Measurements from ENCODE around the gene AK9.

DNA sequence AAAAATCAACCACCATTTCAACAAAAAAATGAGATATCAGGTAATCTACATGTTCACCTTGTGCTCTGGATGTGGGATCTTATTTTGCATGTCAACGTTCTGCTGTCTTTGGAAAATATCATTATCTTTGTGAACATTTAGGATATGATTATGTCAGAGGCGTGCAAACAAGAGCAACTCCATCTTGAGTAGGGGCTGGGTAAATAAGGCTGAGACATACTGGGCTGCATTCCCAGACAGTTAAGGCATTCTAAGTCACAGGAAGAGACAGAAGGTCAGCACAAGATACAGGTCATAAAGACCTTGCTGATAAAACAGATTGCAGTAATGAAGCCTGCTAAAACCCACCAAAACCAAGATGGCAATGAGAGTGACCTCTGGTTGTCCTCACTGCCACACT, 179.2 kb downstream of the AK9 start:
- TF ChIP-seq, protein P1, sequence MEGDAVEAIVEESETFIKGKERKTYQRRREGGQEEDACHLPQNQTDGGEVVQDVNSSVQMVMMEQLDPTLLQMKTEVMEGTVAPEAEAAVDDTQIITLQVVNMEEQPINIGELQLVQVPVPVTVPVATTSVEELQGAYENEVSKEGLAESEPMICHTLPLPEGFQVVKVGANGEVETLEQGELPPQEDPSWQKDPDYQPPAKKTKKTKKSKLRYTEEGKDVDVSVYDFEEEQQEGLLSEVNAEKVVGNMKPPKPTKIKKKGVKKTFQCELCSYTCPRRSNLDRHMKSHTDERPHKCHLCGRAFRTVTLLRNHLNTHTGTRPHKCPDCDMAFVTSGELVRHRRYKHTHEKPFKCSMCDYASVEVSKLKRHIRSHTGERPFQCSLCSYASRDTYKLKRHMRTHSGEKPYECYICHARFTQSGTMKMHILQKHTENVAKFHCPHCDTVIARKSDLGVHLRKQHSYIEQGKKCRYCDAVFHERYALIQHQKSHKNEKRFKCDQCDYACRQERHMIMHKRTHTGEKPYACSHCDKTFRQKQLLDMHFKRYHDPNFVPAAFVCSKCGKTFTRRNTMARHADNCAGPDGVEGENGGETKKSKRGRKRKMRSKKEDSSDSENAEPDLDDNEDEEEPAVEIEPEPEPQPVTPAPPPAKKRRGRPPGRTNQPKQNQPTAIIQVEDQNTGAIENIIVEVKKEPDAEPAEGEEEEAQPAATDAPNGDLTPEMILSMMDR (IDR thresholded peaks at IDR 0.05), result no peak
- no peak for TF ChIP-seq GATA2 (CRISPR knock-in tag; IDR thresholded peaks at IDR 0.05)
- no peak for TF ChIP-seq NRF1 (IDR thresholded peaks at IDR 0.05; ENCODE audit: low read depth, low read length)
